ENCODE data around the gene C2CD5.
A peak's percentile ranks its signal among the peaks of the same experiment; 100 is the strongest.
"Not testable (repeated sequence)": the region's sequence is repeated elsewhere in the genome, so short reads cannot be mapped to it uniquely, and the experiment has no call there.

C2CD5 gene

GRCh38 chr12:22536346-22536945, 7.9 kb downstream of the C2CD5 start:
- no peak for DNase-seq

GRCh38 chr12:22535478-22535877, 8.9 kb downstream of the C2CD5 start:
- no peak for DNase-seq

DNA sequence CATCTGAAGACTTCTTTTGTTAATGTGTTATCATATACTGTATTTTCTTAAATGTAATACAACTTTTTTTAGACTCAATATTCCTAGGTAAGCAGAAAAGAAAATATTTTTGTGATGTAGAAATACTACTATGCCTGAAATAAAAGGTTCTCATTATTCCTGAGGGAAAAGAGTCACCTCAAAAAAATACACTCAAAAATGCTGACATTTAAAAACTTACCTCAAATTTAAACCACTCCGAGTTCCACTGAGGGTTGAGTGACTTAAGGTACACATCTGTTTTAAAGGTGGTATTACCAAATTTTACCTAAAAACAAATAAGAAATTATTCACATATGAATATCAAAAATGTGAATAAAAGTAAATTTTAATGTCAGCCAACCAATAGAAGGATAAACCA, 9.3 kb downstream of the C2CD5 start:
- no peak for DNase-seq

DNA sequence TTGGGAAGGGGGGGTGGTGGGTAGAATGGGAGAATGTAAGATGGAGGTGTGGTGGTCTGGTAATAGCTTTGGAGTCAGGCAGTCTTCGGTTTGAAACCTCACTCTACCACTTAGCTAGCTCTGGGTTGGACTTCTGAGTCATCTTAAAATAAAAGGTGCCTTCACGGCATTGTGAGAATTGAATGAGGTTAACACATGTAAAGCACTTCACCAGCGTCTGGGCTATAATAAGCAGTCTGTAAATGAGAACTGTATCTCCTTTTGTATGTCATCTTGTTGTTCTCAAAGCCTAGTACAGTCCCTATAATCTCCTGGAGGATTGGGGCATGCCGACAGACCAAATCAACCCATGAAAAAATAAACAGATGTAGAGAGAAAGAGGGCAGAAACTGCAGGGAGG, 11.2 kb downstream of the C2CD5 start:
- no peak for DNase-seq

DNA sequence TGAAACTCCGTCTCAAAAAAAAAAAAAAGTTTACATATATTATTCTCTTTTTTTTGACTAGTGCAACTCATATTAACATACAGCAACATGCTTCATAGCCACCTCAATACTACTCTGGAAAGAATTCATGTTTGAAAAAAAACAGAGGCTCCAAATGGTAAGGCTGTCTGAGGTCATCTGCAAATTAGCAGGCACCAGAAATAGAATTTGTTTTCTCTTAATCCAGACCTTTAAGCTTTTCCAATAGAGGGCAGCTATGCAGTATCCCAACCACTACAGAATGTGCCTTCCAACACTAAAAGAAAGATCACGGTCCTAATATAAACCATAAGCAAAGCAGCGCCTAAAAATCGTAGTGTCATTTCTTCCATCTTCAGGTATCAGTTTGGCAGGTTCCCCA, 12.0 kb downstream of the C2CD5 start:
- no peak for DNase-seq

DNA sequence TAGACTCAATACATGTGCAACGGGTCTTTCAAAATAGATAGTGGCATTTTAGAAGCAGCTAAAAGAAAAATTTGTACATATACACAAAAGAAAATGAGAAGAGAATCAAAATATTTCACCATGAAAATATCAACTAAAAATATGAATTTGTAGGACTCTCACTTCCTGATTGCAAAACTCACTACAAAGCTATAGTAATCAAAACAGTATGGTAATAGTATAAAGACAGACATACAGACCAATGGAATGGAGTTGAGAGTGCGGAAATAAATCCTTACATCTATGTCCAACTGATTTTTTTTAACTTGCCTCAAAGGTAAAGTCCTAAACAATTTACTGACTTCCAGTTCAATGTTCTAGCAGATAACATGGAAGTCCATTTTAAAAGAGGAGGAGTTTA, 13.1 kb downstream of the C2CD5 start:
- no peak for DNase-seq

GRCh38 chr12:22529281-22530060, 14.9 kb downstream of the C2CD5 start:
- no peak for DNase-seq

GRCh38 chr12:22527999-22528398, 16.3 kb downstream of the C2CD5 start:
- no peak for DNase-seq

DNA sequence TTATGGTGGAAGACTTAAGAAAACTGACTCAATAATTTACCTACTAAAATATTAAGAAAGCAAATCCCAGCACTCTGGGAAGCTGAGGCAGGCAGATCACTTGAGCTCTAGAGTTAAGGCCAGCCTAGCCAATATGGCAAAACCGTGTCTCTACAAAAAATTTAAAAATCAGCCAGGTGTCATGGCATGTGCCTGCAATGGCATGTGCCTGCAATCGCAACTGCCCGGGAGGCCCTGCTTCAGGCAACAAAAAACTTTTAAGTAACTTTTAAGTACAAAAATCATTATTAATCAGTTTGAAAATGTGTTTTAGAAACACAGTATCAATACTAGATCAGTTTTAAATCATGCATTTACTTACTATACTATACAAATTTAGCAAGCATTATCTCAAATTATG, 17.5 kb downstream of the C2CD5 start:
- no peak for DNase-seq

DNA sequence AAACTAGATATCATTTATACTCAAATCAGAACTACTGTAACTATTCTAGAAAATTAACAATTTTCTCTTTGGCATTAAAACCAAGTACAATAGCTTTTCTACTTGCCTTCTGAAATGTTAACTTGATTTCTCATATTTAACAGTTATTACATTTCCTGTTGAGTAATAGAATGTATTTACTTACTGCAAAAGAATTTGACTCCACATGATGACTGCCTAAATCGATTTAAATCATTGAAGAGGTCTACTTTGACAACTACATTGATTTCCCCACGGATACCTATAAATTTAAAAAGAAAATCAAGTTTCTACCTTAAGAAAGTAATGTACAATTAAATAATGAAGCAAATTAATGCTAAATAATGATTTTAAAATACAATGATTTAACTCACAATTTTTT, 18.9 kb downstream of the C2CD5 start:
- no peak for DNase-seq

- DNase-seq, result no peak
Measured at GRCh38 chr12:22518998-22519397, 25.3 kb downstream of the C2CD5 start.

- peak; percentile 38 for DNase-seq
Measured at GRCh38 chr12:22518060-22518719, 26.2 kb downstream of the C2CD5 start.

GRCh38 chr12:22514875-22515274, 29.5 kb downstream of the C2CD5 start:
- DNase-seq, result no peak

GRCh38 chr12:22505826-22506225, 38.5 kb downstream of the C2CD5 start:
- DNase-seq, result no peak

- DNase-seq, result no peak
Measured at GRCh38 chr12:22500100-22500499, 44.2 kb downstream of the C2CD5 start.

DNA sequence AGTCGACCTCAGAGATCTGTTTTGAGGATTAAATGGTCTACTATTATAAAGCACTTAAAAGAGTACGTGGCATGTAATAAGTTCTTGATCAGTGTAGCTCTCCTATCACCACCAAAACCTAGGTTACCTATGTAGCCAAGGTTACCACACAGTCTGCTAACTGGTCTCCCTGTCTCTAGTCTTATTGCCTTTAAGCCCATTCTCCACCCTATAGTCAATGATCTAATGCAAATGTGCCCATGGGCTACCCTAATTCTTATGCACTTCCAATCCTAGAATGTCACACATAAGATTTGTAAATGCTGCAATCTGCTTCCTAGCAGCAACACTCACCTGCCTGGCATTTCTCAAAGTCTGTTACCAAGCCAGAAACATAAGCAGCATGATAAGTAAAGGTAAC, 44.9 kb downstream of the C2CD5 start:
- DNase-seq, result no peak

- no peak for DNase-seq
Measured at GRCh38 chr12:22494319-22494718, 50.0 kb downstream of the C2CD5 start.

- no peak for DNase-seq
Measured at GRCh38 chr12:22491034-22491433, 53.3 kb downstream of the C2CD5 start.

- no peak for DNase-seq
Measured at GRCh38 chr12:22488478-22488877, 55.9 kb downstream of the C2CD5 start.

DNA sequence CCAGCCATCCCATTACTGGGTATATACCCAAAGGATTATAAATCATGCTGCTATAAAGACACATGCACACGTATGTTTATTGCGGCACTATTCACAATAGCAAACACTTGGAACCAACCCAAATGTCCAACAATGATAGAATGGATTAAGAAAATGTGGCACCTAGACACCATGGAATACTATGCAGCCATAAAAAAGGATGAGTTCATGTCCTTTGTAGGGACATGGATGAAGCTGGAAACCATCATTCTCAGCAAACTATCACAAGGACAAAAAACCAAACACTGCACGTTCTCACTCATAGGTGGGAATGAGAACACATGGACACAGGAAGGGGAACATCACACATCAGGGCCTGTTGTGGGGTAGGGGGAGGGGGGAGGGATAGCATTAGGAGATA, 56.7 kb downstream of the C2CD5 start:
- DNase-seq, result not testable (repeated sequence)

DNA sequence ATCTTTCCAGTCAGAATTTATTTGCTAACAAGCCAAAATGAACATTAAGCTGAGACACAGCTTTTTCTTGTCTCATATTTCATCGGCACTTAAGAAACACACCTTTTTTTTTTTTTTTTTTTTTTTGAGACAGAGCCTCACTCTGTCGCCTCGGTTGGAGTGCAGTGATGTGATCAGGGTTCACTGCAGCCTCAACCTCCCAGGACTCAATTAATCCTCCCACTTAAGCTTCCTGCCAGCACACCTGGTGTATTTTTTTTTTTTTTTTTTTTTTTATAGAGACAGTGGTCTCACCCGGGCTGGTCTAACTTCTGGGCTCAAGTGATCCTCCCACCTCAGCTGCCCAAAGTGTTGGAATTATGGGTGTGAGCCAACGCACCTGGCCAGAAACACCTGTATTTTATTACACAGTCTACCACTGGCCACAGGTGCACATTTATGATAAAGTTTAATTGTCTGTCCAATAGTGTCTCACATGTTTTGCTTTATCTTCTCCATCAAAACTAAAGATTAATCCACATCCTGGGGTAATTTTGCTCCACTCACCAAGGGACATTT, 62.7 kb downstream of the C2CD5 start:
- DNase-seq, result no peak

DNA sequence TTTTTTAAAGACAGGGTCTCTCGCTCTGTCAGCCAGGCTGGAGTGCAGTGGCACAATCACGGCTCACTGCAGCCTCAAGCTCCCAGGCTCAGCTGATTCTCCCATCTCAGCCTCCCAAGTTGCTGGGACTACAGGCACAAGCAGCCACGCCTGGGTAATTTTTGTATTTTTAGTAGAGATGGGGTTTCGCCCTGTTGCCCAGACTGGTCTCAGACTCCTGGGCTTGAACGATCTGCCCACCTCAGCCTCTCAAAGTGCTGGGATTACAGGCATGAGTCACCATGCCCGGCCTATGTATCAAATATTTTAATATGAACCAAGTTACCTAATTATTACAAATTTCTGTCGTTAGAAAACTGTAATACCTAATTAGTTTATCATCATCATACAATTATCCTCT, 63.5 kb downstream of the C2CD5 start:
- not testable (repeated sequence) for DNase-seq

DNA sequence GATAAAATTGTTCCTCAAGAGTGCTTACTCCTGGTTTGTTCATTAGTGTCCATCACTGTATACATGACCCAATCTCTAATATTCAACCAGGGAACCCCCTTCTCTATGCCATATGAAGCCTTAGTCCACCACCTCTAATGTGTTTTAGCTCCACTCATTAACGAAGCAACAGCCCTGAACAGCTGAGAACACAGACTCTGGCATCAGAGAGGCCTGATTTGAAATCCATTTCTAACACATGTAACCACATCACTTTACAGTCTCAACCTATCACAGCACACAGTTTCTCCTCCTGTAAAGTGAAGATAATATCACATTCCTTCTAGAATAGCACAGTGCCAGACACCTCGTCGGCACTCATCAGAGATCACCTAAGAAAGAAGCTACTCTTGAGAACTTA, 64.3 kb downstream of the C2CD5 start:
- no peak for DNase-seq

DNA sequence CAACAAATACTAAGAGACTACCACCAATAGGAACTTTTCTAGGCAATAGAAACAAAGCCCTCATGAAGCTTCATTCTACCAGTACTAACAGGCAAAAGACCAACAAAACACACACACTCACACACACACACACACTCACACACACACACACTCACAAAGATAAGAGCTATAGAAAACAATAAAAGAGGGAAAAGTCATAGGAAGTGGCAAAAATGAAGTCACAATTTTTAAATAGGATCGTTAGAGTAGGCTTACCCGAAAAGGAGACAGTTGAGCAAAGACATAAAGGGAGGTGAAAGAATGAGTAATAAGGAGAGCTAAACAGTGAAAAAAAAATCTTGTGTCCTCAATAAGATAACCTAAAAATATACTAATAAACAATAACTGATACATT, 66.5 kb downstream of the C2CD5 start:
- no peak for DNase-seq

Data from NCI-H1092 (cell line).